A673 (cell line): ENCODE results near the gene ST6GALNAC5. TPM values are rescaled to one million over a fixed set of nuclear protein-coding genes. Genes with fewer than 3 reads are reported as not detected.

Experiments used
- BruUV-seq: library from RNA; stranded (reverse); fragments of 400-500 nt; replicated peaks from 2 replicates; lab custom pipeline; 2021; lab: Mats Ljungman, UMichigan
- CTCF ChIA-PET: fragments of 300-600 bp; sonication (Branson Sonifier 250); formaldehyde crosslinking; loops from one replicate; lab custom pipeline; 2022; ENCODE audit warnings: antibody characterized with exemption; lab: Charles Lee
- POLR2A ChIA-PET: fragments of 300-600 bp; sonication (Branson Sonifier 250); formaldehyde crosslinking; loops from one replicate; lab custom pipeline; 2022; ENCODE audit warnings: antibody characterized with exemption; ENCODE audit not compliant: low non-redundant PET; lab: Charles Lee
- DNase-seq: peaks from one replicate; pipeline ENCODE4 v3.0.0-alpha.2; 2015; ENCODE audit warnings: low spot score
- H3K27ac ChIP-seq: fragments of 200-600 bp; sonication (generic); 2 replicates; pipeline ENCODE4 v1.5.1; 2016; ENCODE audit warnings: mixed run types, low read depth, mild to moderate bottlenecking, mixed read lengths, antibody characterized with exemption, low read length; ENCODE audit not compliant: poor library complexity, severe bottlenecking
- H3K27me3 ChIP-seq: fragments of 200-600 bp; sonication (generic); replicated peaks from 2 replicates; pipeline ENCODE4 v1.6.1; 2017; ENCODE audit warnings: mixed run types, low read depth, mild to moderate bottlenecking, mixed read lengths, antibody characterized with exemption, low read length; ENCODE audit not compliant: insufficient read depth, poor library complexity
- H3K36me3 ChIP-seq: fragments of 200-600 bp; sonication (generic); 2 replicates; pipeline ENCODE4 v1.6.1; 2016; ENCODE audit warnings: mixed run types, mild to moderate bottlenecking, mixed read lengths, antibody characterized with exemption, low read length; ENCODE audit not compliant: insufficient read depth, poor library complexity, severe bottlenecking
- H3K4me1 ChIP-seq: fragments of 200-600 bp; sonication (generic); 2 replicates; pipeline ENCODE4 v1.6.1; 2017; ENCODE audit warnings: mixed run types, mild to moderate bottlenecking, mixed read lengths, antibody characterized with exemption, low read length; ENCODE audit not compliant: insufficient read depth, poor library complexity, severe bottlenecking
- H3K4me3 ChIP-seq: fragments of 200-600 bp; sonication (generic); 2 replicates; pipeline ENCODE4 v1.5.1; 2016; ENCODE audit warnings: low read depth, mixed run types, mild to moderate bottlenecking, mixed read lengths, low read length; ENCODE audit not compliant: poor library complexity, severe bottlenecking
- H3K9me3 ChIP-seq: fragments of 200-600 bp; sonication (generic); 2 replicates; pipeline ENCODE4 v1.6.1; 2016; ENCODE audit warnings: mixed run types, low read depth, mild to moderate bottlenecking, mixed read lengths, antibody characterized with exemption, low read length; ENCODE audit not compliant: poor library complexity, severe bottlenecking
- CTCF ChIP-seq: fragments of 300-800, 200-600 bp; sonication (generic); conservative IDR thresholded peaks from 2 replicates; pipeline ENCODE4 v1.5.1; 2017; ENCODE audit warnings: low read depth, mild to moderate bottlenecking, antibody characterized with exemption, low read length, moderate library complexity, mixed read lengths
- EZH2 ChIP-seq: fragments of 200-600 bp; sonication (generic); IDR thresholded peaks from 2 replicates; pipeline ENCODE4 v1.6.1; 2017; ENCODE audit warnings: borderline replicate concordance, low read depth, mild to moderate bottlenecking, mixed read lengths, antibody characterized with exemption, low read length; ENCODE audit not compliant: poor library complexity, severe bottlenecking
- intact Hi-C: fragments of 100-400 bp; cut with micrococcal nuclease; formaldehyde crosslinking; loops from one replicate; pipeline ENCODE4 v1.10.0; 2022; ENCODE audit not compliant: unreplicated experiment
- total RNA-seq: library from RNA; stranded (reverse); gene quantifications from 2 replicates; pipeline ENCODE4 v1.2.3, GENCODE V29; 2021

ST6GALNAC5 gene
- total RNA-seq, 1 experiment from 2014 or later: not detected

- DNase-seq: no peak
- POLR2A ChIA-PET: no interaction called here
- intact Hi-C loops: no loop called here
- CTCF ChIA-PET: no interaction called here
- H3K27me3 ChIP-seq: peaks cover 21% of the 10 kb centered on the region
- H3K9me3 ChIP-seq: no peaks in the 10 kb centered on the region
- TF ChIP-seq CTCF: no peak
- no peak for TF ChIP-seq EZH2
- H3K4me3 ChIP-seq: no peak overlapping the region
- BruUV-seq: no TSS peak
- H3K4me1 ChIP-seq: no peaks in the 10 kb centered on the region
- H3K36me3 ChIP-seq: no peaks in the 10 kb centered on the region
- H3K27ac ChIP-seq: no peak overlapping the region
Measured at GRCh38 chr1:76939817-76940216, 72.5 kb downstream of the ST6GALNAC5 start.

- H3K4me1 ChIP-seq: no peaks in the 10 kb centered on the region
- no peaks in the 10 kb centered on the region for H3K9me3 ChIP-seq
- ChIA-PET CTCF (no interaction called here), POLR2A (no interaction called here)
- no peaks in the 10 kb centered on the region for H3K36me3 ChIP-seq
- no peak overlapping the region for H3K4me3 ChIP-seq
- H3K27me3 ChIP-seq: peaks cover 24% of the 10 kb centered on the region
- intact Hi-C loops: no loop called here
- DNase-seq: no peak
- BruUV-seq: no TSS peak
- TF ChIP-seq EZH2 (no peak), CTCF (no peak)
- H3K27ac ChIP-seq: no peak overlapping the region
Measured at GRCh38 chr1:76940571-76941335, 73.5 kb downstream of the ST6GALNAC5 start.

GRCh38 chr1:76942549-76942948 lies 75.3 kb downstream of the ST6GALNAC5 start:
- H3K27ac ChIP-seq: no peak overlapping the region
- H3K27me3 ChIP-seq: peaks cover 24% of the 10 kb centered on the region
- ChIA-PET POLR2A (no interaction called here), CTCF (no interaction called here)
- no TSS peak for BruUV-seq
- H3K36me3 ChIP-seq: no peaks in the 10 kb centered on the region
- no peaks in the 10 kb centered on the region for H3K9me3 ChIP-seq
- intact Hi-C loops: no loop called here
- no peak for DNase-seq
- no peaks in the 10 kb centered on the region for H3K4me1 ChIP-seq
- no peak overlapping the region for H3K4me3 ChIP-seq
- TF ChIP-seq CTCF (no peak), EZH2 (no peak)
